ENCODE results near the gene C1orf167.

GRCh38 chr1:11753555-11754208 is 8.3 kb upstream of the C1orf167 start:
- TF ChIP-seq CTCF (IDR thresholded peaks at IDR 0.05): no peak
- TF ChIP-seq EZH2 (IDR thresholded peaks at IDR 0.05; ENCODE audit: borderline replicate concordance, insufficient read depth, low read depth, low read length, poor library complexity, severe bottlenecking): no peak
